Stimulated activated CD4-positive, alpha-beta T cell treated with anti-CD3 and anti-CD28 coated beads, TNF-alpha, amount 100 ng/mL, for 1 hour (primary cell): ENCODE data around the gene PILRB.

Experiments
- DNase-seq, 3 donors: peaks; one replicate each; pipeline ENCODE4 v3.0.0-alpha.2; 2020; ENCODE audit warnings: low read depth in 3 of 3, low spot score in 1 of 3

PILRB gene

GRCh38 chr7:100400656-100401055 lies 42.7 kb downstream of the PILRB start:
- DNase-seq: no peak

DNA sequence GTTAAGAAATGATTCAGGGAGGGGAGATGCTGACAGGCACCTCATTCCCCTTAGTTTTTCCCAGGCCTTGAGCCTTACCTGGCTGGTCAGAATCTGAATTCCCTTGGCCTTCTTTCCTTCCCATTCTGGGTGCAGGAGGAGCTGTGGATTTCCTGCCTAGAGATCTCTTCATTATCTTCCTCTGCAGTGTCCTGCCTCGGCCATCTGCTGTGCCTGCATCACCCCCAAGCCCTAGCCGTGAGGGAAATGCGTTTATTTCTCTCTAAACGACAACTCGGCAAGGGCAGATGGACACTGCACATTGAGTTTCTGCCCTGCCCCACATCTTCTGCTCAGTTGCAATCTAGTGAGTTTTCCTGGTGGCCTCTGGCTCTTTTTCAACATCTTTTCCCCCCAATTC lies 43.9 kb downstream of the PILRB start:
- no peak for DNase-seq

GRCh38 chr7:100402241-100402640 lies 44.3 kb downstream of the PILRB start:
- DNase-seq: no peak

- no peak for DNase-seq
These were observed 48.9 kb downstream of the PILRB start for GRCh38 chr7:100406767-100407166.

DNA sequence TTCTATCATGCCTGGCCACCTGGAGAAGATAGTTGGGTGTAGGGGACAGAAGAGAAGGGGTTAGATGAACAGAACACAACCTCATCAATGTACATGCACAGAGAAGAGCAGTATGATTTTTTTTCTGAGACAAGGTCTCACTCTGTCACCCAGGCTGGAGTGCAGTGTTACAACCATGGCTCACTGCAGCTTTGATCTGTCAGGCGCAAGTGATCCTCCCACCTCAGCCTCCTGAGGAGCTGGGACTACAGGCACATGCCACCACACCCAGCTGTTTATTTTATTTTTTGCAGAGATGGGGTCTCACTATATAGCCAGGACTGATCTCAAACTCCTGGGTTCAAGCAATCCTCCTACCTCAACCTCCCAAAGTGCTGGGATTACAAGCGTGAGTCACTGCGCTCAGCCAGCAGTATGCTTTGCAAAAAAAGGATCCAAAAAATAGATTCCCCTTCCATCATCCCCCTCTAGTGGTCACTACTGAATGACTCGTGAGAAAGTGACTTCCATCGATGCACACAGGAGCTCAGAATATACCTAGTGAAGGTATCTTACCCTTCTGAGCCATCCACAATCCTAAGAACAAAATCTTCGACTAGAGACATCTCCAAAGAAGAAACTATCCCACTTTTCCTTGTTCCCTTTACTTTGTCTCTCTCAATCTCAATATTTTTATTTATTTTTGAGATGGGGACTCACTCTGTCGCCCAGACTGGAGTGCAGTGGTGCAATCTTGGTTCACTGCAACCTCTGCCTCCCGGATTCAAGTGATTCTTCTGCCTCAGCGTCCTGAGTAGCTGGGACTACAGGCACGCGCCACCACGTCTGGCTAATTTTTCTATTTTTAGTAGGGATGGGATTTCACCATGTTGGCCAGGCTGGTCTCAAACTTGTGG lies 49.6 kb downstream of the PILRB start:
- DNase-seq: peak in 1 of 3 donors; percentile 15

- no peak for DNase-seq
These were observed 53.2 kb downstream of the PILRB start for GRCh38 chr7:100411101-100411500.

- DNase-seq: no peak
These were observed 55.4 kb downstream of the PILRB start for GRCh38 chr7:100413346-100413745.

DNA sequence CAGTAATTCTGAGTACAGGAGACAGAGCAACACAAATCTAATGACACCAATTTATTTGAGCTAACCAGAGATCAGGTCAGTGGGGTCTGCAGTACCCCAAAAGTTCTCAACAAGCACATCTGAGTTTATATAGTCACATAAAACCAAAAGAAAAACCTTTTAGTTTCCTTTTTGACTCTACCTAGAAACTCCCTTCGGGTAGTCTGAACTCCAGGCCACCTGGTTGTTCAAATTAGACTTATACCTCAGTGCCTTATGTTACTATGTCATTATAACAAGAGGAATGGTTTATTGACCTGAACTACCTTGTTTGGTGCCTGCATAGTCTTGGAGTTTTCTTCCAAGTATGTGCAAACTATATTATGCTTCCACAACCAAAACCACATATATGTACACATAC lies 56.0 kb downstream of the PILRB start:
- no peak for DNase-seq

DNA sequence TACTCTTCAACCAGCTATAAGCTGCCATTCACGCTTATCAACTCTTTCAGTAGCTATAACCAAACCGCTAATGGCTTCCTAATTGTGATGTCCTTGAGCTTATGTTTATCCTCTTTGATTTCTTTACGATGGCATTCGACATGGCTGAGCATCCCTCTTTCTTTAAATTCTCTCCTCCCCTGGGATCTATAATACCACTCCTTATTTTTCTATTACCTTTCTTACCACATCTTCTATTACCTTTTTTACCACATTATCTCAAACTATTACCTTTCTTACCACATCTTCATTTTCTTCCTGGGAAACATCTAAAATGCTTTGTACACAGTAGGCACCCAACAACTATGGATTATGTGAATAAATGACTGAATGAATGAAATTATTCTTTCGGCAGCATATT lies 57.5 kb downstream of the PILRB start:
- no peak for DNase-seq
